Fibroblast of mammary gland (primary cell): Measurements from ENCODE around the gene SERPINE3.

Source experiments
- DNase-seq: peaks from one replicate; pipeline ENCODE4 v3.0.0-alpha.2; 2010; ENCODE audit warnings: low read depth
- H3K4me3 ChIP-seq: 2 replicates; pipeline ENCODE4 v1.5.1; 2011; ENCODE audit warnings: low read depth, mild to moderate bottlenecking, low read length, moderate library complexity; ENCODE audit not compliant: control insufficient read depth
- TF ChIP-seq, protein P1 (sequence below): conservative IDR thresholded peaks from 2 replicates; pipeline ENCODE4 v1.5.1; 2011; ENCODE audit warnings: low read depth, low read length, inconsistent platforms; ENCODE audit not compliant: control insufficient read depth, insufficient read depth

Gene SERPINE3

DNA sequence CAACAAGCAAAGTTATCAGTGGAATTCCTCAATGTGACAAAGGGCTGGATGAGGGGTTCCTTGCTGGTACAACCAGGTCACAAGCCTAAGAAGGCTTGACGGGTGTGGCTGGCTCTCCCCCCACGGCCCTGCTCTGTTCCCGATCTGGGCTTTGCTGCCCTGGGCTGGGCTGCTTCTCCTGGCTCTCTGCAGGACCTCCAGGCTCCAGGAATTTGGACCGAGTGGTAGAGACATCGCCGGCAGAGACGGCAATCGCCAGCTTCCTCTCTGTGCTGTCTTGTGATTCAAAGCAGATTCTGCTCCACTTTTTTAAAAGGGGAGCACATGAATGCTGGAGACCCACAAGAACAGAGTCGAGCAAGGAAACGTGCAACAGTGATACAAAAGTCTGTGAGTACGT lies at the start of gene SERPINE3:
SERPINE3 (plus strand) TSS at position 338 of the 400 bp plus-strand sequence. CDS start 1,401 bp downstream, outside the sequence.
- H3K4me3 ChIP-seq = no peak within 1 kb of the TSS
- DNase-seq = no peak
- TF ChIP-seq, protein P1, sequence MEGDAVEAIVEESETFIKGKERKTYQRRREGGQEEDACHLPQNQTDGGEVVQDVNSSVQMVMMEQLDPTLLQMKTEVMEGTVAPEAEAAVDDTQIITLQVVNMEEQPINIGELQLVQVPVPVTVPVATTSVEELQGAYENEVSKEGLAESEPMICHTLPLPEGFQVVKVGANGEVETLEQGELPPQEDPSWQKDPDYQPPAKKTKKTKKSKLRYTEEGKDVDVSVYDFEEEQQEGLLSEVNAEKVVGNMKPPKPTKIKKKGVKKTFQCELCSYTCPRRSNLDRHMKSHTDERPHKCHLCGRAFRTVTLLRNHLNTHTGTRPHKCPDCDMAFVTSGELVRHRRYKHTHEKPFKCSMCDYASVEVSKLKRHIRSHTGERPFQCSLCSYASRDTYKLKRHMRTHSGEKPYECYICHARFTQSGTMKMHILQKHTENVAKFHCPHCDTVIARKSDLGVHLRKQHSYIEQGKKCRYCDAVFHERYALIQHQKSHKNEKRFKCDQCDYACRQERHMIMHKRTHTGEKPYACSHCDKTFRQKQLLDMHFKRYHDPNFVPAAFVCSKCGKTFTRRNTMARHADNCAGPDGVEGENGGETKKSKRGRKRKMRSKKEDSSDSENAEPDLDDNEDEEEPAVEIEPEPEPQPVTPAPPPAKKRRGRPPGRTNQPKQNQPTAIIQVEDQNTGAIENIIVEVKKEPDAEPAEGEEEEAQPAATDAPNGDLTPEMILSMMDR = no peak

DNA sequence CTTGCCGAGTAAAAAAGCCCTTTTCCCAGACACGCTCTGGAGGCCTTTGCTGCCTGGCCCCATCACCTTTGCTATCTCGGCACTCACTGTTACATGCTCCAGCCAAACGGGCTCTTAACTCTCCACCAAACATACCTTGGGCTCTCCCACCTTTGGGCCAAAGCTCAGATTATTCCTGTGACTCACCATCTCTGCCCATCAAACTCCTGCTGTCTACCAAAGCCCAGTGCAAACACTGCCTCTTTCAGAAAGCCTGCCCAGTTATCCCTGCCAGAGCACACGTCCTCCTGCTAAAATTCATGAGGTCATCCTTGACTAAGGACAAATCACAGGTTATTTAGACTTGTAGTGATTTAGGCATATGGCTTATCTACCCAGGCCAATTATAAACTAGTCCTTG lies 48.1 kb upstream of the SERPINE3 start:
- peak; percentile 48 for DNase-seq
- TF ChIP-seq, protein P1 = no peak
- H3K4me3 ChIP-seq = no peak overlapping the region

GRCh38 chr13:51292000-51292565 lies 47.4 kb upstream of the SERPINE3 start:
- H3K4me3 ChIP-seq = no peak overlapping the region
- DNase-seq = peak; percentile 60
- TF ChIP-seq, protein P1 = no peak

- no peak overlapping the region for H3K4me3 ChIP-seq
- TF ChIP-seq, protein P1 = no peak
- no peak for DNase-seq
Observed at GRCh38 chr13:51297556-51297955, 41.9 kb upstream of the SERPINE3 start.

DNA sequence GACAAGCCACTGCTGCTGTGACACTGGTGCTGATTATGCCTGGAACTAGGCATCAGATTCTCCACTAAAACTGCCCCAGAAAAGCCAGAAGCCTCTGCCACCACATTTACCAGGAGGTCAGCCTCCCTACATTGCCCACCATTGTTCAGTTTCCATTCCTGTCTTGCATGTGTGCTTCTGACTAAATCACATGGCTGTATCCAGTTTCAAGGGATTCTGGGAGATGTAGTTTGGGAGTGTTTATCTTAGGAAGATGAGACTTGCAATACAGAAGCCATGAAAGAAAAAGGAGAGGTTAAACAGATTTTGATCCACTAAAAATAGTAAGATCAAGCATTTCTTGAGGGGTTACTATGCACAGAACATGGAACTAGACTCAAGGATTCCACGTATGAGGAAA lies 40.7 kb upstream of the SERPINE3 start:
- H3K4me3 ChIP-seq = no peak overlapping the region
- TF ChIP-seq, protein P1 = no peak
- DNase-seq = peak; percentile 23

DNA sequence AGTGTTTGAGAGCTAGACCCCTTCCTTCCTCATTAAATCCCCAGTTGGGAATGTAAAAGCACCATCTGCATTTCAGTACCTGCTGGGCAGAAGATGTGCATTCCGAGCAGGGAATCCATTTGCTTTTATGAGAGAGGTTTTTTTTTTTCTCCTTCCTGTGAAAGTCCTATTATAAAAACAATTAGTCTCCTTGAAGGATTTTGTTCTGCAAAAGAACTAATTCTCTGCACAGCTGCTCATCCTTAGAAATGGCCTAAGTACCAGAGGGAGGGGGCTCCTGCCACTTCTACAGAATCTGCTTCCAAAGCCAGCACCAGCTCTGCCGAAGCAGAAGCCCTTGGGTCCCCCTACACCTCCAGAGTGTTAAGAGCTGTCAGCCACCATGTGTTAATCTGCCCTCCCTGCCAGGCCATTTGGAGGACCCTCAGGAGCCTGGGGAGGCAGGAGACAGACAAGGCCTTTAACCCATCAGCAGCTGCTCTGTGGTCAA lies 36.4 kb upstream of the SERPINE3 start:
- no peak overlapping the region for H3K4me3 ChIP-seq
- TF ChIP-seq, protein P1 = no peak

More for the DNA sequence above, 36.4 kb upstream of the SERPINE3 start:
- DNase-seq = no peak
